Right ventricle myocardium inferior (tissue), 1 donor: Measurements from ENCODE around the gene CCDC12. TPM values are rescaled to one million over a fixed set of nuclear protein-coding genes. Genes with fewer than 3 reads are reported as not detected.

ENCODE experiments used
- ATAC-seq: fragments of 200-7000 bp; cut with Tn5 transposase; one replicate; pipeline ENCODE4 v1.9.1; 2020; ENCODE audit warnings: mild to moderate bottlenecking, moderate library complexity
- DNase-seq: peaks from one replicate; pipeline ENCODE4 v3.0.0; 2021; ENCODE audit errors: missing footprints
- intact Hi-C: fragments of 100-400 bp; cut with DNase I; formaldehyde crosslinking; loops from one replicate; pipeline ENCODE4 v1.11.0; 2022
- total RNA-seq: library from RNA; stranded (reverse); fragmentation: NEBNext Ultra II Directional; extraction: Animal tissue kit (Norgen Biotek cat#: 25700); gene quantifications from one replicate; pipeline ENCODE4 v1.2.1, GENCODE V29; 2021
- donor health status: DM: no; HTN: yes; CAD: no; lungs with severe emphysema.

CCDC12 gene
- total RNA-seq, 1 donor from 2014 or later: 26.3 TPM

DNA sequence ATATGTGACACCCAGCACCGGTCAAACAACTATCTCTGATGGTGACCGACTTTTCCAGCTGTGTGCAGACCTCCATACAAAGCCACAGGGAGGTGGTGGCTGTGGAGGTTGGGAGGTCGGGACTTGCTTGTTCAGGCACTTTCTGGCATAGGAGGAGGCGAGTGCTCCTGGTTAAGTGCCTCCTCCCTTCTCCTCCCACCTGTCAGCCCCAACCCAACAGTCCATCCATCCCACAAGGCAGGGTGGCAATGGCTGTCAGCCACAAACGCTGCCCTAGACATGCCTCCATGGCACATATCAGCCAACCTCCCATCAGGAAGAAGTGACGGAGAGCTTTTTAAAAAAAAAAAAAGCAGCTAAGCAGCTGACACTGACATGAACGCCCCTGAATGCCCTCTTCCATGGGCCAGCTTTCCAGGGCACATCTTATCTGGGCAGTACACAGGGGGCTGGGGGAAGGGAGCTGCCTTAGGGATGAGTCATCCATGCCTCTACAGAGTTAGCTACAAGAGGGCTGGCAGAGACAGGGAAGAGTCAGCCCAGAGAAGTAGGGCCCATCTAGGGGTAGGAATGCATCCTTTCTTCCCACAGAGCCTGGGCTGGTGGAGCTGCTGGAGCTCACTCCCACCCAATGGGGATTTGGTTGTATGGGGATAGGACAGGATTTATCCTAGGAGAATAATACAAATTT, 41.2 kb downstream of the CCDC12 start:
- ATAC-seq (peak; percentile 94), DNase-seq (peak; percentile 81)
- intact Hi-C loops: loop anchor here (2.0 kb wide), 1 partner anchor 41 kb away; the partner anchor contains the start of gene CCDC12

DNA sequence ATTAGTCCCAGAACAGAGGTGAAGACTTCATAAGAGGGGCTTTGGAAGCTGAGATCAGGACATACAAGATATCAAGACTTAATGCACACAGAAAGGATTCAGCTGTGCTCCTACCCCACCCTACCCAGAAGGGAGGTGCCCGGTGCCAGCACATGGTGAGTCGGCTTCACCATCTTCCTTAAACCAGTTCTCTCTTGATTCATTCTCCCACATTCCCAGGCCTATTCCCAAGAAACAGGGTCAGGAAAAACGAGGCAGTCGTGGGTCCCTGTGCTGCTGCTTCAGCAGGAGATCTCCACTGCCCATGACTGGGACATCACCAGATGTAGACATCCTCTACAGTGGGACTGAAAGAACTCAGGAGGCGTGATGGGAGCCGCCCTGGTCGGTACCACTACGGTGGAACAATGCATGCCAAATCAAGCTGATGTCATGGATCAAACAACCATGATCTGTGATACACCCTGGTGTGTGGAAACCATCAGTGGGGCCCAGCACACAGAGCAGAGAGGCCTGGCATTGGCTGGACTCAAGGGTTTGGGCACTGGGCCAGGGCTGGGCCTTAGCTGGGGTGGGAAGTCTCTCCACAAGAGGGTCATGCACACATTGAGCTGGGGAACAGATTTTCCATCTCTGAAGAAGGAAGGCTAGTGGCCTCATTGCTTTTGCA, 41.9 kb downstream of the CCDC12 start:
- intact Hi-C loops: loop anchor here (2.0 kb wide), 1 partner anchor 42 kb away; the partner anchor contains the start of gene CCDC12
- DNase-seq (no peak), ATAC-seq (peak; percentile 29)

DNA sequence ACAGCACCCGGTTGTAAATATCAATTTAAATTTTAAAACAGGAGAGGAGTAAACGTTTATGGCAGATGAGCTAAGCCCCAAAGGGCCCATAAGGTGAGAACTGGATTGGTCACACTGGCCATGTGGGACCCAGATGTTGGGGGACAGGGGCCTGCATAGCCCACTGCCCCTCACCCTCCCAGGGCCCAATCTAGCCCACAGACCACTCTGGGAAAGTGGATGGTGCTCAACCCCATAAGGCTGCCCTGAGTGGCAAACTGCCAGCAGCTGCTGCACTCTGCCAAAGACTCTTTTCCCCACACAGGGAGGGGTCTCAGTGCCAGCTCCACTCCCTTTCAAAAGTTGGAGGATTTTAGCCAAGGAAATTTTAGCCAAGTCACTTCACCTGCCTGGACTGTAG, 42.5 kb downstream of the CCDC12 start:
- ATAC-seq: no peak
- no peak for DNase-seq
- intact Hi-C loops: loop anchor here (2.0 kb wide), 1 partner anchor 43 kb away; the partner anchor contains the start of gene CCDC12

DNA sequence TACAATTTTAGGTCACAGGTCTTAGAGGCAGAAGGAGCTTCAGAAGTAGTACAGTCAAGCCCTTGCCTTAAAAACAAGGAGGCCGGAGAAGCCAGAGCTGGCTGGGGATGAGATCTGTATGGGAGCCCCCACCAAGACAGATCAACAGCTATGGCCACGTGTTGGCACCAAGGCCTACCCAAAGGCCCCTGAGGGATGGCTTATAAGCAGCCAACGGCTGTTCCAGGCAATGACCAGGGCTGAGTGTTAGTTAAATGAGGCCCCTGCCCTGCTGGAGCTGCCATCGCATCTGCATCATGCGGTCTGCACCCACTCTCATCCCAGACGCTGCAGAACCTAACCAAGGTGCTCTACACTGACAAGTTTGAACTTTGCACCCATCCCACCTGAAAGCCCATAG, 43.3 kb downstream of the CCDC12 start:
- ATAC-seq: no peak
- intact Hi-C loops: no loop called here
- no peak for DNase-seq

DNA sequence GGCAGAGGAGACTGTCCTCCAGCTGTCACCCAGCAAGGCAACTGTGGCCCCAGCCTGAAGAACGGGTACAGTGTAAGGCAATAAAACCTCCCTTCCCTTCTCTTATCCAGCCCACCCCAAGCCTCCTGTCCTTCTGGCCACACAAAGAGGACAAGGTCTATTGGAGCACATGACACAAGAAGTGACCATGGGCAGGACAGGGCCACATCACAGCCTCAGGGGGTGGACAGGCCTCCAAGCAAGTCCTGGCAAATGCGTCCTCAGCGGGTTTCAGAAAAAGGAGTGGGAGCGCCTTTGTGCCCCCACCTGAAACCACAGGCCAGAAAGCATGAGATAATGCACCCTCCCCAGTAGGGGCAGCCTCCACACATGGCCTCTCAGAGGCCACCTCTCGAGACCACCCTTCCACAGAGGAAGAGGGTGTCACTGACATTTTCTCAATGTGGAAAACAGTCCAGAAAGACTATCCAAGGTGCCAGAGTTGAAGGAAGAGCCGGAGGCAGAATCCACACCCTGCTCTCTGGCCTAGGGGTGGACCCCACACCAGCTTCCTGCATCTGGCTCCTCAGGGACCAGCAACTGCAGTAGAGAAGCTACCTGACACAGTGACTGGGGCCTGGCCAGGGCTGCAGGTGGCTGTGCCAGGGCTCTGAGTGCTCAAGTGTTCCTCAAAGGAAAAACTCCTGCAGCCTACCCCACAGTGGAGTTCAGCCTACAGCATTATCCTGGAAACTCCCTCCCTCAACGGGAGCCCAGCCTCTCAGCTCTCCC, 43.9 kb downstream of the CCDC12 start:
- DNase-seq (no peak), ATAC-seq (no peak)
- intact Hi-C loops: no loop called here

DNA sequence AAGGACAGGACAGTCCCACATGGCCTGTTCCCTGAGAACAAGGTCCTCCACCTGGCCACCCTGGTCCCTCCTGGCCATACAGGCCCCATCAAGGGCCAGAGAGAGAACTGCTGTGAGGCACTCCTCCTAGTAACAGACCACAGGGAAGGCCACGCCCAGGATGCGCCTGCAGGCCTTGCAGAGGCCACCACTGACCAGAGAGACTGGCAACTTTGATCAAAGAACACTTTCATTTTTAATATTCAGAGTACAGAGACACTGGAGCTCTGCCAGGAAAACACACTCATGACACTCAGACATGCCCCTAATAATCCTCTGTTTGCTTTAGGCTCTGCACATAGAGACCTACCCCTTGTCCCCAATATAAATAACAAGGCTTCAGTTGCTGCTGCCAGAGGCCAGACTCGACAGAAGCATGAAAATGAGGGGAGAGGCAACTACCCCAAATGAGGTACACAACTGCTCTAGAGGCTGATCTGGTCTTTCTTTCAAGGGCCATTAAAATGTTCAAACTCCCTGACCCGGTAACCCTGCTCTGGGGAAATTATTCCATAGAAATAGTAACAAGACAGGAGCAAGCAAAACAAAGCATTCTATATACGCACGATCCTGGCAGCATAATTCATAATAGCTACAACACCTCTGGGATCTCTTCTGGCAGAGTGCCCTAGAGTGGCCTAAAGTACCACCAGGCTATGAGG, 44.8 kb downstream of the CCDC12 start:
- ATAC-seq: no peak
- peak; percentile 91 for DNase-seq
- intact Hi-C loops: no loop called here

DNA sequence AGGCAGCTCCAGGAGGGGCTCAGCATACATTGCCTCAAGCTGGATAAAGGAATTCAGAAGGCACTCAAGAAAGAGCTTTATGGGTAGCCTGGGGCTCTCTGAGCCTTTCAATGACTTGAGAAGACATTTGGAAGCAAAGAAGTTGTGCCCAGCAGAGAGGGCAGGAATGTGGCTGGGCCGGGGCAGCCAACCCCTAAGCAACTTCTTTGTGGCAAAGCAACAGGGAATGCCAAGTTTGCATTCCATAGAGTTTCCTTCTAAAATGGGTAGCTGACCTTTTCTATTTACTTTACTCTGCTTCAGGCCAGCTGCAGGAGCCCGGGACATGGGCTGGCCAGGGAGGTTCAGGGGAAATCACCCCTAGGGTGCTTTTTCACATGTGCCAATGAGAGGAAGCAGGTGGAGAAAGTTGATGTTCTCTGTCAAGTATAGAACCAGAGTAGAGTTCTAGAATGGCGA, 45.6 kb downstream of the CCDC12 start:
- no peak for ATAC-seq
- DNase-seq: no peak
- intact Hi-C loops: no loop called here

DNA sequence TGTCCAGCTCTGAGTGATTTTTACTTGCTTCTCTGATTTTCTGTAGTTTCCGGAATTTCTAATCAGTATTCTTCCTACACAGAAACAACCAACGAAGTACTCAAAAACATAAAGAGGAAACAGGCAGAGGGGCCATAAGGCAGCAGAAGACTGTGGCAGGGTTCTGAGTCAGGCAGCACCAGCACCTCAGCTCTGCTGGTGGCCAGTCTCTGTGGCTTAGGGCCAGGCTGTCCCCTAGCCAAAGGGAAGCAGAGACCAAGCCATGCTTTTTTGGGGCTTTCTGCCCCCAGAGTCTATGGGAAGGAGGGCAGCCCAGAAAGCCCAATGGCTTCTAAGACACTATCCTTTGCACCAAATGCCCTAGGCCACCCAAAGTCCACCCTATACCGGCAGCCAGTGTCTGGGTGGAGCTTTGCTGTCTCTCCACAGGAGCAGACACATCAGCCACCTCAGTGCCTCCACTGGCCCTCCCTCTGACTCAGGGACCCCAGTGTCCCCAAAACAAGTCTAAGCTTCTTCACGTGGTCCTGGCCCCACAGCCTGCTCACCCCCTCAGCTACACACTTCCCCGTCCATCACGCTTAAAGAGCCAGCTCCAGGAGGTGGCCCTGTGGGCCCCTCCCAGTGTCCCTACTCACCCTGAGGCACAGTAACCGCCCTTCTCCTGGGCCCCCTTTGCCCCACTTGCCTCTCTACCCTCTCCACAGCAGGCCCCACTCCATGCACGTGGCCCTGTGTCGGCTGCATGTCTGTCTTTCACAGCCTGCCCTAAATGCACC, 46.2 kb downstream of the CCDC12 start:
- ATAC-seq (no peak), DNase-seq (no peak)
- intact Hi-C loops: no loop called here

DNA sequence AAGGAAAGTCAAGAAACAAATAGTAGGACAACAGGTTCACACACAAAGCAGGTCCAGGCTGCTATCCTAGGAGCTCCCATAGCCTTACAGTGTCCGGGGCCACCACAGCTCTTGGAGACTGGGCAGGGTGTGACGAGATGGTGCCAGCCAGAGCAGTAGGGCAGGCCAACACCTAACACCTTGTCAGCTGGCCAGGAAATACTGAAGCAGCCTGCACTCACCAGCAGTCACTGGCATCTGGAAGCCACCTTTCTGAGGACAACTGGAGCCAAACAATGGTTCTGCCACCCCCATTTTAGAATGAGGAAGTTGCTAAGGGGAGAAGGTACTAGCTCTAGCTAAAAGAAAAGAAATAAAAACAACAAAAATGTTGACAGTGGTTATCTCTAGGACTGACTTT, 47.2 kb downstream of the CCDC12 start:
- DNase-seq (no peak), ATAC-seq (peak; percentile 69)
- intact Hi-C loops: no loop called here

DNA sequence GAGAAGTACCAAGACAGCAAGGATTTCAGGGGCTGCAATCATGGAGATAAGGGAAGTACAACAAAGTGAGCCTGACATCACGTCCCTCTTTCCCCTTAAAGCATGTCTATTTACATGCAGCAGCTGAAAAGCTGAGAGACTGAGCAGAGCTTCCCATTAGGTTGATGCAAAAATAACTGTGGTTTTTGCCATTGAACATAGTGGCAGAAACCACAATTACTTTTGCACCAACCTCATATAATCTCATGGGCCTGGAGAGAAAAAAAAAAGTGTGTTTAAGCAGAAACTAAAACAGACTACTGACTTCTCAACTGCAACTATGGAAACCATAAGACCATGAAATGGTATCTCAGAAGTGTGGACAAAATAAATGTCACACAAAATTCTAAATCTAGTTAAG, 48.3 kb downstream of the CCDC12 start:
- DNase-seq (no peak), ATAC-seq (no peak)
- intact Hi-C loops: no loop called here

DNA sequence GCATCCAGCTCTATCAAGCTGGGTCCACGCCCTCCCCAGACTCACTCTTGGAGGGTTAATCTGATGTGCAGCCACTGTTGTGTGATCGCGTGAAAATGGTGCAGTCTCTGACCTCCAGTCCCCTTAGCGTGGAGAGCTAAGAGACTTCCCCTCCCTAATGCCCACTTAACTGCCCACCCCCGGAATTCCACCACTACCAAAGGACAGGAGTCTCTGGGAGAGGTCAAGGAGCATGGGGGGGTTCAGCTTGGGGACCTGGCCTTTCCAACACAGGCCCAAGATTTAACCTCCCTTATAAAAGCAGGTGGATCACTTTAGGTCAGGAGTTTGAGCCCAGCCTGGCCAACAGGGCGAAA, 48.8 kb downstream of the CCDC12 start:
- intact Hi-C loops: no loop called here
- ATAC-seq: no peak
- DNase-seq: no peak

DNA sequence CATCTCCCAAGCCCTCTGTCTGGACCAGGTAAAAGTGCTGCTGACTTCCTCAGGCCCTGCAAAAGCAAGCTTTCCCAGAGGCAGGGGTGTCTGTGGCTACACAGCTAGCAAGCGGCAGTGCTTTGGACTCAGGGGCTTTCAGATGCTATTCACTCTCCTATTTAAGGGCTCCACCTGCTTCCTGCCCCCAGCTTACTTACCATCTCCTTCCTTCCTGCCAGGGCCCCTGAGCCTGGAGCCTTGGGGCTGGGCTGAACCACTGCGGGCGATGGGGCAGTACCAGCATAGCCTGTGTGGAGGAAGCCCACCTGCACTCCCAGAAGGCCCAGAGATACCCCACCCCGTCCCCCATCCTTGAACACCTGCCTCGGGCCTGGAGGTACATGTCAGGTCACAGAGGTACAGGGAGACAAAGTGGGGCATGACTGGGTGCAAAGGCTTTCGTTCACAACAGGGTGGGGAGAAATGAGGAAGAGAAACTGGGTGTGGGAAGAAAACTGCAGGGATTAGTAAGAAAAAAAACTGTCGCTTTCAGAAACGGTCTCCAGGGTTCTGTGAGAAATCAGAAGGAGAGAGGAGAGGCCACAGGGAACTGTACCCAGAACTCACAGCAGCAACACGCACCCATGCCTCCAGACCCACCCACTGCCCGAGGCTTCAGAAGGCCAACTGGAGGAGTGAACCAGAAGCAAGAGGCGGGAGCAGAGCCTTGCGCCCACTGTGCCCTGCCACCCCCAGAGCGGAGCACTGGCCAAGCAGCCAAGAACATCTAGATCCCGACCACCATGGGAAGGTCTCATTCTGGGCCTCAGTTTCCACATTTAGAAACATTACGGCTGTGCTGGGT, 49.5 kb downstream of the CCDC12 start:
- intact Hi-C loops: no loop called here
- DNase-seq (no peak), ATAC-seq (no peak)

DNA sequence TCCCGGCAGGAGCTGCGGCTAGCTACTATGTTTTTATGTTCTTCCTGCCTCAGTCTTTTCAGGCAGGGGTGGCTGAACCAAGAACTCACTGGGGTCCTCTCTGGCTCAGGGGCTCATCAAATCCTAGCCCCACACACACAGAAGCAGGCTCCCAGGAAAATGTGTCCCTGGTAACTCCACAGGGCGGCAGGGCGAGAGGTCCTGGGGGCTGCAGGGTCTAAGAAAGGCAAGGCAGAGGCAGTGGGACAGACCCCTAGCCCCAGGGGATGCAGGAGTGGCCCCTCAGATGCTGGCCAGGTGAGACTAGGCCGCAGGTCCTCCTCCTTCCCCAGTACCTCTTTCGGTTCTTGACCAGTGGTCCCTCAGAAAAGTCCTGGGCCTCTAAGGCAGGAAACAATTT, 50.1 kb downstream of the CCDC12 start:
- no peak for ATAC-seq
- no peak for DNase-seq
- intact Hi-C loops: no loop called here

DNA sequence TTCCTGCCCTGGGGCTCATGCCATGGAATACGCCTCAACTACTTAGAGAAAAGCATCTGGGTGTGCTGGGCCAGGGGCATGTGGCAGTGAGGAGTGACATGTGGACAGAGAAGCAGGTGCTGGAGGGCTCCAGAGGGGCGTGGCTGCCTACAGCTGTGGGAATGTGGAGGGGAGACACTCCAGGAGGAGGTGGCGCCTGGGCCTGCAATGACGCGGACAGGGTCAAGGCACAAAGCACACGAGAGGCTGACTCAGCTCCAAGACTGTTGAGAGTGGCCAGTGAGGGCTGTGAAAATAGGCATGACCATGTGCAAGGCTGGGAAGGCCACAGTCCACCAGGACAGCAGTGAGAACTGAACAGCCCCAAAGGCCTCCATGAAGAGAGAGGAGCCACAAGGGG, 50.5 kb downstream of the CCDC12 start:
- ATAC-seq (no peak), DNase-seq (no peak)
- intact Hi-C loops: no loop called here

DNA sequence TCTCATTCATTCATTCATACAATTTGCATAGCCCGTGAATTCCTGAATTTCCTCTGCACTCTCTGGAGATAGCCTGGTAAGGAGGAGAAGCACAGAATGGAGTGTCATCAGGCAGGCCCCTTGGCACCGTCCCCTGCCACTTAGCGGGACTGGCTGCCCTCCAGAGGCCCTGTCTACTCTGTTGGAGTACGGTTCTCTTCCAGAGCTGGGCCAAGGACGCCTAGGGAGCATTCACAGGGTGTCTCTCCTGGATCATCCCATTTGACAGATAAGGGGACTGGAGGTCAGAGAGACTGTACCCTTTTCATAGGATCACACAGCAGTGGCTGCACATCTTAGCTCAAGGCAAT, 51.0 kb downstream of the CCDC12 start:
- ATAC-seq: peak; percentile 73
- intact Hi-C loops: no loop called here
- peak; percentile 86 for DNase-seq

DNA sequence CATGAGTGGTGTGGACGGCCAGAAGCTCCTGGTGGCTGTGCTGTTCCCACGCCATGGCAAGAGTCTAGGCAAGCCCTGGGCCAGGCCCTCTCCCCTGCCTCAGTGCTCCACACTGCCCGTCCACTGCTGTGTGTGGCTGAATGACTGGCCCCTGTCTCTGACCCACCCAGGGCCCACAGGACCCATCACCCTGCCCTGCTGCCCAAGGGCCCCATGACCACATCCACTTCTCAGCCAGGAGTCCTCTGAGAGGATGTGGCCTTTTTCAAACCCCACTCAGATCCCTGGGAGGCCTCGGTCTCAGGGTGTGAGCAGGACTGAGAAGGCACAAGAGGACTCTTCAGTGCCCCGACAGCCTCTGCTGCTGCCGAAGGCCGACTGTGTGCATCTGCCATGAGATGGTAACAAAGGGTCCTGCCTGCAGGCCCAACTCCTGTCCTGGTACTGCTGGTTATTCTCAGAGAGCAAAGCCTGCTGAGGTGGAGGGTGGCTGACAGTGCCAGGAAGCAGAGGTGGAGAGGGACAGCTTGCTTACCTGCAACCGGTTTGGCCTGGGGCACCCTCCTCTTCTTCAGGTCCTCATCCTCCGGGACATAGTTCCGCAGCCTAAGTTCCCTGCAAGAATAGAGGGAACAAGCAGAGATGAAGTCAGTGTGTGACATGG, 51.5 kb downstream of the CCDC12 start:
- intact Hi-C loops: no loop called here
- no peak for ATAC-seq
- no peak for DNase-seq
